Stomach (tissue), 4 donors: ENCODE data around the gene ATXN1.

Experiments
- EP300 ChIP-seq: sonication (generic); formaldehyde crosslinking; IDR thresholded peaks from one replicate; pipeline ENCODE4 v1.6.1; 2017; ENCODE audit warnings: antibody characterized with exemption
- POLR2A ChIP-seq, 4 donors: fragments of 450-650 bp; IDR thresholded peaks; one replicate each; pipeline ENCODE4 v1.6.1; 2016; ENCODE audit warnings: antibody characterized with exemption in 4 of 4, control low read depth in 2 of 4, mild to moderate bottlenecking in 1 of 4, moderate library complexity in 1 of 4
- TF ChIP-seq, protein P1 (sequence below), 7 experiments: fragments of 450-650 bp in 4 of 7; fragments of 200-600 bp in 3 of 7; sonication (generic) in 3 of 7; IDR thresholded peaks; one replicate each; pipeline ENCODE4 v1.5.1; 2016 to 2019; ENCODE audit warnings: antibody characterized with exemption in 7 of 7, control low read depth in 2 of 7, mild to moderate bottlenecking in 1 of 7

DNA sequence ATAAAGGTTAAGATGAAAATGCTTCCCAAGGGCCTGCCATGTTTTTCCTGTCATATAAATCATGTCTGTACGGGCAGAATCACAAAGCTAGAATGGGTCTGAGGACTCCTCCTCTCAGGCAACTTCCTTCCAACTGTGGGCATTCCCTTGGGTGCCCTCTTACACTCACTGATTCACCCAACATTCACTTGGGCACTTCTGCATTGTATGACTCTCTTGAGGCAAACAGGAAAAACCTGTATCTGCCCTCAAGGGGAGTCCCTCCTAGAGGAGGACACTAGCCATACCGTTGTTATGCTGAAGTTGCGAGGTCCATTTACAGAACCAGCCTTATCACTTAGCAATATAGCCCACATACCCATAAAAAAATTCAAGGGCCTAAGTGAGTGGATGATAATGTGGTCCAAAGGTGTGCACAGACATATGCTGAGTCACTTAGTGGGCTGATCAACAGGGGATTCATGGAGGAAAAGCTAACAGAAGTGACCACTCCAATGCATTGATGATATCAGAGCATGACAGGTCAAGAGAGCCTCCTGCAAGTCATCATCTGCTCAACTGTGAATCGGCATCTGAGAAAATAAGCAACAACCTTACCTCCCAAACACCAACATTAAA, 131.1 kb downstream of the ATXN1 start:
- TF ChIP-seq, protein P1, sequence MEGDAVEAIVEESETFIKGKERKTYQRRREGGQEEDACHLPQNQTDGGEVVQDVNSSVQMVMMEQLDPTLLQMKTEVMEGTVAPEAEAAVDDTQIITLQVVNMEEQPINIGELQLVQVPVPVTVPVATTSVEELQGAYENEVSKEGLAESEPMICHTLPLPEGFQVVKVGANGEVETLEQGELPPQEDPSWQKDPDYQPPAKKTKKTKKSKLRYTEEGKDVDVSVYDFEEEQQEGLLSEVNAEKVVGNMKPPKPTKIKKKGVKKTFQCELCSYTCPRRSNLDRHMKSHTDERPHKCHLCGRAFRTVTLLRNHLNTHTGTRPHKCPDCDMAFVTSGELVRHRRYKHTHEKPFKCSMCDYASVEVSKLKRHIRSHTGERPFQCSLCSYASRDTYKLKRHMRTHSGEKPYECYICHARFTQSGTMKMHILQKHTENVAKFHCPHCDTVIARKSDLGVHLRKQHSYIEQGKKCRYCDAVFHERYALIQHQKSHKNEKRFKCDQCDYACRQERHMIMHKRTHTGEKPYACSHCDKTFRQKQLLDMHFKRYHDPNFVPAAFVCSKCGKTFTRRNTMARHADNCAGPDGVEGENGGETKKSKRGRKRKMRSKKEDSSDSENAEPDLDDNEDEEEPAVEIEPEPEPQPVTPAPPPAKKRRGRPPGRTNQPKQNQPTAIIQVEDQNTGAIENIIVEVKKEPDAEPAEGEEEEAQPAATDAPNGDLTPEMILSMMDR (IDR thresholded peaks at IDR 0.05): no peak
- TF ChIP-seq EP300 (no peak), POLR2A (IDR thresholded peaks at IDR 0.05) (no peak)
